ENCODE measurements around the gene ZNF22. TPM values are rescaled to one million over a fixed set of nuclear protein-coding genes. Genes with fewer than 3 reads are reported as not detected.

Gene ZNF22
- total RNA-seq, 4 donors from 2014 or later = 4.7 to 19.0 (median 8.0) TPM

DNA sequence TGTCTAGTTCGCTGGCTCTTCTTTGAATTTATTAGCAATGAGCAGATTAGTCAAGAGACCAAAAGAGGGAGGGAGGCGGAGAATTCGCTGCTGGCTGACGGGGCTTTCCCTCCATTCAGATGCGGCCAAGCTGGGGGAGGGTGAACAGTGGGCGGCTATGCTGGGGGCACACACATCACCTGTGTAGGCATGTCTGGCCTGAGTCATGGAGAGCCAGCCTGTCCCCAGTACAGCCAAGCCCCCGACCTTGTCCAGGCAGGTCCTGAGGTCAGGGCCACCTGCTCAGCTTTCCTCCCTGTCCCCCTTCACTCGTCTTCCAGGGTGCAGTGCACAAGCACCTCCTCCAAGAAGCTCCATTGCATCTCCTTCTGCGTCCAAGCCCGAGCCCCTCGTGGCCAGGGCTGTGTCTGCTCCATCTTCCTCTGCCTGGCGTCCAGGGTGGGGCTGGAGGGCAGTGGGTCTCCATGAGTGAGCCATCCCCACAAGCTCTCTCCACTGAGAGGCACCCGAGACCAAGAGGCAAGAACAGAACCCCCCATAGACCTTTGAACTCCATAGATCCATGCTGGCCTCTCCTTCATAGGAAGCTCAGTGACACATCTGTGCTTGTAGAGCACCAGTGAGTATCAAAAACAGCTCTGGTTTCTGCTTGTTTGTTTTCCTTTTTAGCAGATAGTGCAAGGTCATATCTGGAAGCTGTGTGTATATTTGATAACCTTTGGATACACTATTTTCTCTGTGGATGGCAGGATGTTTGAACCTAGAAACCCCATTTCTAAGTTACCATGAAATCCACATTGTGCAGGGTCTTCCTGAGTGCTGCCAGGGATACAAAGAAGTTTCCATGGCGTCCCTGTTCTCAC, 20.2 kb upstream of the ZNF22 start:
- H3K4me3 ChIP-seq = no peak overlapping the region
- peak overlapping the region in 3 of 4 donors; percentile 17 to 84 (median 56) for H3K27ac ChIP-seq
- TF ChIP-seq, protein P1, sequence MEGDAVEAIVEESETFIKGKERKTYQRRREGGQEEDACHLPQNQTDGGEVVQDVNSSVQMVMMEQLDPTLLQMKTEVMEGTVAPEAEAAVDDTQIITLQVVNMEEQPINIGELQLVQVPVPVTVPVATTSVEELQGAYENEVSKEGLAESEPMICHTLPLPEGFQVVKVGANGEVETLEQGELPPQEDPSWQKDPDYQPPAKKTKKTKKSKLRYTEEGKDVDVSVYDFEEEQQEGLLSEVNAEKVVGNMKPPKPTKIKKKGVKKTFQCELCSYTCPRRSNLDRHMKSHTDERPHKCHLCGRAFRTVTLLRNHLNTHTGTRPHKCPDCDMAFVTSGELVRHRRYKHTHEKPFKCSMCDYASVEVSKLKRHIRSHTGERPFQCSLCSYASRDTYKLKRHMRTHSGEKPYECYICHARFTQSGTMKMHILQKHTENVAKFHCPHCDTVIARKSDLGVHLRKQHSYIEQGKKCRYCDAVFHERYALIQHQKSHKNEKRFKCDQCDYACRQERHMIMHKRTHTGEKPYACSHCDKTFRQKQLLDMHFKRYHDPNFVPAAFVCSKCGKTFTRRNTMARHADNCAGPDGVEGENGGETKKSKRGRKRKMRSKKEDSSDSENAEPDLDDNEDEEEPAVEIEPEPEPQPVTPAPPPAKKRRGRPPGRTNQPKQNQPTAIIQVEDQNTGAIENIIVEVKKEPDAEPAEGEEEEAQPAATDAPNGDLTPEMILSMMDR (IDR thresholded peaks at IDR 0.05) = no peak
- no peak for TF ChIP-seq POLR2A (IDR thresholded peaks at IDR 0.05)
- H3K4me1 ChIP-seq = peaks cover 0 to 47% (median 4%) of the 10 kb centered on the region in 4 donors
- no peaks in the 10 kb centered on the region for H3K27me3 ChIP-seq
- DNase-seq = peak in 1 of 3 donors; percentile 34
- peaks cover 0 to 20% (median 0%) of the 10 kb centered on the region in 3 donors for H3K36me3 ChIP-seq
- no peaks in the 10 kb centered on the region for H3K9me3 ChIP-seq

DNA sequence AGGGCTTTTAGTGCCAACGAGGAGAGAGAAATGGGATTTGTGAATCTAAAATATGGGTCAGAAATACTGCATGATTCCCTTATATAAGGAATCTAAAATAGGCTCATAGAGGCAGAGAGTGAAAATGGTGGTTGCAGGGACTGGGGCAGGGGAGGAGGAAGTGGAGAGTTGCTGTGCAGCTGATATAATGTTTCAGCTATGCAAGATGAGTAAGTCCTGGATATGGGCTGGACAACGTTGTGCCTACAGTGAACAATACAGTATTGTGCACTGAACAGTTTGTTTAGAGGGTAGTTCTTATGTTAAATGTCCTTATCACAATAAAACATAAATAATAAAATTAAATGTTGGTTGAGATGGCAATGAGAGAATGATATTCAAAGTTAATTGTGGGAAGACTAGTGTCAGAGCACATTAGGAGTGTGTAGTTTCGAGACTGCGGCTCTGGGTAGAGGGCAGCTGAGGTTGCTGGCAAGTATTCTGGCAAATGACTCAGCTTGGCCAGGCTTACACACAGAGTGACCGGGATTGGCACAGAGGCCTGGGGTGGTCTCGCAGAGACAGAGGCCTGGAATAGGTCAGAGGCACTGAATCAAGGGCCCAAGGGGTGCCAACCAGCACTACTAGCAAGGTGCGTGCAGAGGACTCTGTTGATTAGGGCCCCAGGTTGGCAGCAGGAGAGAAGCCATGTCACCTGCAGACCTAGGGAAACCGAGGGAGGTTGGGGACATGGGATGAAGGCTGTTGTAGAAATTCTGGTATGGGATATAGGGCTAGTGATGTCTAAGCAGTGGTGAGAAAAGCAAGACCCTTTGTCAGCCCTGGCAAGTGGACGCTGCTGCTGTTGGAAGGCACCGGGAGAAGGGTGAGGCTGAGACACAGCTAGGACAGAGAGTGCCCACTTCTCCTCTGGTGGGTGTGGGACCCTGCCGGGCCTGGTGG, 19.3 kb upstream of the ZNF22 start:
- peak overlapping the region in 3 of 4 donors; percentile 42 to 84 (median 56) for H3K27ac ChIP-seq
- H3K4me3 ChIP-seq = no peak overlapping the region
- TF ChIP-seq, protein P1 (IDR thresholded peaks at IDR 0.05) = no peak
- no peak for TF ChIP-seq POLR2A (IDR thresholded peaks at IDR 0.05)
- peak in 1 of 3 donors; percentile 46 for DNase-seq
- H3K9me3 ChIP-seq = no peaks in the 10 kb centered on the region
- peaks cover 0 to 44% (median 4%) of the 10 kb centered on the region in 4 donors for H3K4me1 ChIP-seq
- H3K36me3 ChIP-seq = peaks cover 0 to 20% (median 0%) of the 10 kb centered on the region in 3 donors
- no peaks in the 10 kb centered on the region for H3K27me3 ChIP-seq

DNA sequence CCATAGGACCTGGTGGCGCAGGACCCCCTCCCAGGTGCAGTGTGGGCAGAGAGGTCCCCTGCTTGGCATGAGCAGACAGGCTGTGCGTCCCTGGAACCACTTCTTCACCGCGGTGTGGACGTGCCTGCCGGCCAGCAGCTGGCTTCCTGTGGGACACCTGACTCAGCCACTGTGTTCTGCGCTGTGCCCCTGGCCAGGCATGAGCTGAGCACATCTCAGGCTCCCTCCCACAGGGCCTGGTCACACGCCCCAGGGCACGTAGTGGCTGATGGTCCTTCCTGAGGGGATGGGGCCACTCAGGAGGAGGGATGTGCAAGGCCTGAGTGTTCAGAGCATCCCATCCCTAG, 18.6 kb upstream of the ZNF22 start:
- Histone ChIP-seq H3K9me3 (no peaks in the 10 kb centered on the region), H3K27ac (peak overlapping the region in 3 of 4 donors; percentile 42 to 84 (median 56)), H3K36me3 (peaks cover 0 to 24% (median 0%) of the 10 kb centered on the region in 3 donors), H3K4me3 (no peak overlapping the region), H3K4me1 (peaks cover 0 to 44% (median 4%) of the 10 kb centered on the region in 4 donors), H3K27me3 (no peaks in the 10 kb centered on the region)
- DNase-seq = peak in 2 of 3 donors; percentile 45 to 48
- TF ChIP-seq, protein P1 (IDR thresholded peaks at IDR 0.05) = no peak
- TF ChIP-seq POLR2A (IDR thresholded peaks at IDR 0.05) = no peak

DNA sequence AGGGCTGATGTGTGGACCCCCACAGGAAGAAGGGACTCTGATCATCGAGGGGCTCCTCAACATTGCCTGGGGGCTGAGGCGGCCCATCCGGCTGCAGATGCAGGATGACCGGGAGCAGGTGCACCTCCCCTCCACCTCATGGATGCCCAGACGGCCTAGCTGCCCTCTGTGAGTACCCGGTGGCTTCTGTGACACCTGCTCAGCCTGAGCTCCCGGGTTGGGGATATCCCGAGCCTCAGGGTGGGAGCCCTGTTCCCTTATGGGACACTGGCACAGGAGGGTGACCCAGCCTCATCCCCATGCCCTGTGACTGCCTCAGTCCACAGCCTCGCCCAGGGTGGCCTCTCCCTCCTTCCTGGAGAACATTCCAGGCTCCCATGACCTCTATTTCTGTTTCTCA, 18.2 kb upstream of the ZNF22 start:
- H3K36me3 ChIP-seq = peaks cover 0 to 25% (median 0%) of the 10 kb centered on the region in 3 donors
- no peak overlapping the region for H3K4me3 ChIP-seq
- TF ChIP-seq POLR2A (IDR thresholded peaks at IDR 0.05) = no peak
- TF ChIP-seq, protein P1 (IDR thresholded peaks at IDR 0.05) = no peak
- H3K4me1 ChIP-seq = peaks cover 0 to 44% (median 4%) of the 10 kb centered on the region in 4 donors
- no peaks in the 10 kb centered on the region for H3K9me3 ChIP-seq
- peak in 1 of 3 donors; percentile 37 for DNase-seq
- H3K27me3 ChIP-seq = no peaks in the 10 kb centered on the region
- peak overlapping the region in 3 of 4 donors; percentile 42 to 84 (median 56) for H3K27ac ChIP-seq
